Hepatocyte (in vitro differentiated cells): ENCODE results near the gene TMPRSS2. TPM values are rescaled to one million over a fixed set of nuclear protein-coding genes. Genes with fewer than 3 reads are reported as not detected.

Experiments
- DNase-seq: peaks from one replicate; pipeline ENCODE4 v3.0.0-alpha.2; 2016; ENCODE audit warnings: low spot score
- H2AFZ ChIP-seq: fragments of 200-600 bp; sonication (generic); 2 replicates; pipeline ENCODE4 v1.6.0; 2016; ENCODE audit warnings: antibody characterized with exemption, mild to moderate bottlenecking
- H3K27ac ChIP-seq: fragments of 200-600 bp; sonication (generic); 2 replicates; pipeline ENCODE4 v1.5.1; 2016; ENCODE audit warnings: mild to moderate bottlenecking
- H3K27me3 ChIP-seq: fragments of 200-600 bp; sonication (generic); 2 replicates; pipeline ENCODE4 v1.6.1; 2016
- H3K36me3 ChIP-seq: fragments of 200-600 bp; sonication (generic); replicated peaks from 2 replicates; pipeline ENCODE4 v1.5.1; 2016; ENCODE audit warnings: low read depth; ENCODE audit not compliant: insufficient read depth
- H3K4me1 ChIP-seq: fragments of 200-600 bp; sonication (generic); 2 replicates; pipeline ENCODE4 v1.5.1; 2016; ENCODE audit warnings: mild to moderate bottlenecking, moderate library complexity; ENCODE audit not compliant: insufficient read depth
- H3K4me2 ChIP-seq: fragments of 200-600 bp; sonication (generic); 2 replicates; pipeline ENCODE4 v1.6.0; 2016
- H3K4me3 ChIP-seq: fragments of 200-600 bp; sonication (generic); 2 replicates; pipeline ENCODE4 v1.5.1; 2016; ENCODE audit warnings: mild to moderate bottlenecking
- H3K79me2 ChIP-seq: fragments of 200-600 bp; sonication (generic); 2 replicates; pipeline ENCODE4 v1.6.0; 2017; ENCODE audit warnings: mild to moderate bottlenecking
- H3K9me2 ChIP-seq: fragments of 200-600 bp; sonication (generic); replicated peaks from 2 replicates; pipeline ENCODE4 v1.6.0; 2017; ENCODE audit warnings: mild to moderate bottlenecking; ENCODE audit not compliant: insufficient read depth
- H3K9me3 ChIP-seq: fragments of 200-600 bp; sonication (generic); 2 replicates; pipeline ENCODE4 v1.5.1; 2016; ENCODE audit warnings: low read depth, mild to moderate bottlenecking
- H4K20me1 ChIP-seq: fragments of 200-600 bp; sonication (generic); 2 replicates; pipeline ENCODE4 v1.6.0; 2016; ENCODE audit warnings: mild to moderate bottlenecking; ENCODE audit not compliant: insufficient read depth, poor library complexity, severe bottlenecking
- EZH2 ChIP-seq: fragments of 200-600 bp; sonication (generic); IDR thresholded peaks from 2 replicates; pipeline ENCODE4 v1.6.1; 2016; ENCODE audit warnings: antibody characterized with exemption, mild to moderate bottlenecking, borderline replicate concordance
- EZH2phosphoT487 ChIP-seq: fragments of 200-600 bp; sonication (generic); IDR thresholded peaks from one replicate; pipeline ENCODE4 v1.6.1; 2018; ENCODE audit warnings: antibody characterized with exemption, mild to moderate bottlenecking, low read depth, moderate library complexity; ENCODE audit not compliant: unreplicated experiment, severe bottlenecking
- WGBS: methylation state at CpG from one replicate; pipeline ENCODE4 v1.1.6; 2016; ENCODE audit warnings: low lambda C conversion rate; ENCODE audit errors: missing lambda C conversion rate; 5-methylcytosine and 5-hydroxymethylcytosine counted together
- polyA plus RNA-seq: library from polyadenylated mRNA; unstranded; fragments of >200 nt; fragmentation: Nextera tagmentation; extraction: Ambion mirVana; gene quantifications from 2 replicates; pipeline ENCODE4 v1.2.1, GENCODE V29; 2016
- total RNA-seq: library from RNA; depleted of rRNA; stranded (reverse); fragments of >200 nt; gene quantifications from 2 replicates; pipeline ENCODE4 v1.2.3, GENCODE V29; 2014
- TF ChIP-seq, protein P1 (sequence below): fragments of 200-600 bp; sonication (generic); IDR thresholded peaks from 2 replicates; pipeline ENCODE4 v1.5.1; 2016; ENCODE audit warnings: antibody characterized with exemption, mild to moderate bottlenecking; ENCODE audit not compliant: poor library complexity

The TMPRSS2 gene
- total and polyA plus RNA-seq, 2 experiments from 2014 or later: 65.9 to 121 TPM

DNA sequence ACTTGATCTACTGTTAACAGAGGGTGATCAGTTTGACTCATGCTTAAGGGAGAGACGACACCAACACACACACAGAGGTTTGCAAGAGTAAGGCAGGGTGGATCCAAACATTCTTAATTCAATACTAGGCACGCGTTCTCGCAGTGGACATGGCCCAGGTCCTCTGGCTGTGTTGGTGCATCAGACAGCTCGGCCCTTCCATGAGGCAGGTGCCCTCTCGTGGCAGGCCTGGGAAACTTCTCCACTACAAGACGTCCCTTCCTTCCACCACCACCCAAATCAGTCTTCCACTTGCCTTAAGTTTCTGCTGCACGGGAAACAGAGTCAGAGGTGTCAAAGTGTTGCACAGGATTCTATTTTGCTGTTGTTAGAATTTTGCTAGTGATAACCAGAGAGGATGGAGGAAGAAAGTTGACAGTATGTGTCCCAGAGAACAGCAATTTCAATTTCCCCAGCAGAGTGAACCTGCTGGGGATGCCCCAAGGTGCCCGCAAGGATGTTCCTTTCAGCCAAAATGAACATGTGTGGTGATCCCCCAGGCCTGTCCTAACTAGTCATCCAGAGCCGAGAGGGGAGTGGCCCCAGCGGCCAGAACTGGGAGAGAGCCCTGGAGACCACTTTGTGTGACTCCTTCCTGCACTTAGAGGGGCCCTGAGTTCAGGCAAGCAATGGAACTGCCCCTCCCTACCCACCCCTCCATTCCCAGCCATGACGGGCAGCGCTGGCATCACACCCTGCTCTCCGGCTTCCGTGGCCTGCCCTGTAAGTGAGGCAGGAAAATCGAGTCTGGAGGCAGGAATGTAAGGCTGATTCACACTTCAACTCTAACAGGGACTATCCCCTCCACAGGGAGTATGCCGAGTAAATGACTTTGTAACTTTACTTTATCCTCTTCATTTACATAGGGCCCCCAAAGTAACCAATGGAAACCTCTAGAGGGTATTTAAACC, 47.1 kb downstream of the TMPRSS2 start:
- Histone ChIP-seq H3K27me3 (no peaks in the 10 kb centered on the region), H3K79me2 (no peaks in the 10 kb centered on the region), H3K9me2 (no peaks in the 10 kb centered on the region), H4K20me1 (no peaks in the 10 kb centered on the region), H3K4me1 (peaks cover 7% of the 10 kb centered on the region), H3K36me3 (peaks cover 4% of the 10 kb centered on the region), H3K4me3 (no peak overlapping the region), H2AFZ (no peak overlapping the region), H3K27ac (peak overlapping the region; percentile 60), H3K4me2 (no peak overlapping the region), H3K9me3 (no peaks in the 10 kb centered on the region)
- TF ChIP-seq EZH2: no peak
- TF ChIP-seq, protein P1, sequence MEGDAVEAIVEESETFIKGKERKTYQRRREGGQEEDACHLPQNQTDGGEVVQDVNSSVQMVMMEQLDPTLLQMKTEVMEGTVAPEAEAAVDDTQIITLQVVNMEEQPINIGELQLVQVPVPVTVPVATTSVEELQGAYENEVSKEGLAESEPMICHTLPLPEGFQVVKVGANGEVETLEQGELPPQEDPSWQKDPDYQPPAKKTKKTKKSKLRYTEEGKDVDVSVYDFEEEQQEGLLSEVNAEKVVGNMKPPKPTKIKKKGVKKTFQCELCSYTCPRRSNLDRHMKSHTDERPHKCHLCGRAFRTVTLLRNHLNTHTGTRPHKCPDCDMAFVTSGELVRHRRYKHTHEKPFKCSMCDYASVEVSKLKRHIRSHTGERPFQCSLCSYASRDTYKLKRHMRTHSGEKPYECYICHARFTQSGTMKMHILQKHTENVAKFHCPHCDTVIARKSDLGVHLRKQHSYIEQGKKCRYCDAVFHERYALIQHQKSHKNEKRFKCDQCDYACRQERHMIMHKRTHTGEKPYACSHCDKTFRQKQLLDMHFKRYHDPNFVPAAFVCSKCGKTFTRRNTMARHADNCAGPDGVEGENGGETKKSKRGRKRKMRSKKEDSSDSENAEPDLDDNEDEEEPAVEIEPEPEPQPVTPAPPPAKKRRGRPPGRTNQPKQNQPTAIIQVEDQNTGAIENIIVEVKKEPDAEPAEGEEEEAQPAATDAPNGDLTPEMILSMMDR: peak; percentile 72
- WGBS: 44% methylated on average over 17 of the region's 17 CpGs
- DNase-seq: peak; percentile 85

DNA sequence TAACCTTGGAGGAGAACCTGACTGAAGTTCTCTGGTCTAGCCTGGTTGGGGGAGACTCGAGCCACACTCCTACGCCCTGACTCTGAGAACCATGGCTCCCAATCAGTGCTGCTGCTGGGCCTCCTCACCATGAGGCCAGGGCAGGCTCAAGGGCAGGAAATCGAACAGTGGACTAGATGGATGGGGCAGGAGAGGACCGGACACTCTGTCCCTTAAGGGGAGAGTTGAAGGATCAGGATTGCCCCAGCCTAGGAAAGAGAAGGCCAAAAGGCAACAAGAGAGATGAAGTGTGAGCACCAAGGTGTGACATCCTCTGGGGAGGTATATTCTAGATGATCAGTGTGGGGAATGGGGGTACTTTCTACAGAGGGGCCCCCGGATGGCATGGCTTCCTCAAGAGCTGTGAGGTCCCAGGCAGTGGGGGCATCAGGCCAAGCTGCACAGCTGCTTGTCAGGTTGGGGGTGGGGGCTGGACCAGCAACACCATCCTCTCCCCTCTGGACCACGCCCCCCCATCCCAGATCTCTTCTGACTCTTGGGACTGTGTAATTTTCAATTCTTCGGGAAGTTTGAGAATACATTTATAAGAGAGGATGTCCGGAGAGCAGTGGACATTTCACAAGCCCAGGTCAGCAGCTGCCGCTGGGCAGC, 47.9 kb downstream of the TMPRSS2 start:
- 91% methylated on average over 9 of the region's 9 CpGs for WGBS
- Histone ChIP-seq H3K4me1 (peaks cover 7% of the 10 kb centered on the region), H3K27me3 (no peaks in the 10 kb centered on the region), H3K9me3 (no peaks in the 10 kb centered on the region), H3K27ac (no peak overlapping the region), H3K4me3 (no peak overlapping the region), H3K79me2 (no peaks in the 10 kb centered on the region), H3K4me2 (no peak overlapping the region), H4K20me1 (no peaks in the 10 kb centered on the region), H3K36me3 (peaks cover 4% of the 10 kb centered on the region), H2AFZ (no peak overlapping the region), H3K9me2 (no peaks in the 10 kb centered on the region)
- TF ChIP-seq, protein P1: no peak
- TF ChIP-seq EZH2: no peak
- no peak for TF ChIP-seq EZH2phosphoT487
- no peak for DNase-seq

DNA sequence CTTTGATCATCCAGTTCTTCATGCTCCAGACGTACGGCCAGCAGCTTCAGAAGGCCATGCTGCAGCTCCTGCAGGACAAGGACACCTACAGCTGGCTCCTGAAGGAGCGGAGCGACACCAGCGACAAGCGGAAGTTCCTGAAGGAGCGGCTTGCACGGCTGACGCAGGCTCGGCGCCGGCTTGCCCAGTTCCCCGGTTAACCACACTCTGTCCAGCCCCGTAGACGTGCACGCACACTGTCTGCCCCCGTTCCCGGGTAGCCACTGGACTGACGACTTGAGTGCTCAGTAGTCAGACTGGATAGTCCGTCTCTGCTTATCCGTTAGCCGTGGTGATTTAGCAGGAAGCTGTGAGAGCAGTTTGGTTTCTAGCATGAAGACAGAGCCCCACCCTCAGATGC, 49.4 kb downstream of the TMPRSS2 start:
- TF ChIP-seq EZH2: no peak
- TF ChIP-seq EZH2phosphoT487: no peak
- TF ChIP-seq, protein P1: no peak
- H3K4me2 ChIP-seq: no peak overlapping the region
- 97% methylated on average over 22 of the region's 22 CpGs for WGBS
- H3K9me3 ChIP-seq: no peaks in the 10 kb centered on the region
- H3K27ac ChIP-seq: no peak overlapping the region
- H3K27me3 ChIP-seq: no peaks in the 10 kb centered on the region
- no peaks in the 10 kb centered on the region for H4K20me1 ChIP-seq
- no peaks in the 10 kb centered on the region for H3K36me3 ChIP-seq
- no peak overlapping the region for H2AFZ ChIP-seq
- H3K79me2 ChIP-seq: no peaks in the 10 kb centered on the region
- H3K9me2 ChIP-seq: no peaks in the 10 kb centered on the region
- H3K4me3 ChIP-seq: no peak overlapping the region
- peaks cover 7% of the 10 kb centered on the region for H3K4me1 ChIP-seq
- DNase-seq: no peak
